ACC112 (cell line): Measurements from ENCODE around the gene TNFAIP2.
"Not testable (repeated sequence)": the region's sequence is repeated elsewhere in the genome, so short reads cannot be mapped to it uniquely, and the experiment has no call there.

ENCODE experiments used
- H2AFZ ChIP-seq: fragments of 200-600 bp; sonication (generic); one replicate; pipeline ENCODE4 v1.6.0; 2017; ENCODE audit warnings: antibody characterized with exemption, low read length; ENCODE audit not compliant: unreplicated experiment
- H3K27ac ChIP-seq: fragments of 200-600 bp; sonication (generic); 2 replicates; pipeline ENCODE4 v1.5.1; 2014; ENCODE audit warnings: low read depth, mild to moderate bottlenecking, antibody characterized with exemption, low read length, moderate library complexity
- H3K27me3 ChIP-seq: fragments of 200-600 bp; sonication (generic); 2 replicates; pipeline ENCODE4 v1.6.1; 2014; ENCODE audit warnings: mild to moderate bottlenecking, antibody characterized with exemption, low read length, moderate library complexity, mixed read lengths; ENCODE audit not compliant: insufficient read depth
- H3K36me3 ChIP-seq: fragments of 200-600 bp; sonication (generic); 2 replicates; pipeline ENCODE4 v1.6.1; 2016; ENCODE audit warnings: mild to moderate bottlenecking, antibody characterized with exemption, low read length, moderate library complexity, mixed read lengths; ENCODE audit not compliant: insufficient read depth
- H3K4me1 ChIP-seq: fragments of 200-600 bp; sonication (generic); one replicate; pipeline ENCODE4 v1.6.1; 2016; ENCODE audit warnings: low read length, mixed read lengths; ENCODE audit not compliant: insufficient read depth, unreplicated experiment, control insufficient read depth
- H3K4me3 ChIP-seq: fragments of 200-600 bp; sonication (generic); 2 replicates; pipeline ENCODE4 v1.5.1; 2014; ENCODE audit warnings: mild to moderate bottlenecking, low read depth, low read length
- H3K79me2 ChIP-seq: fragments of 200-600 bp; sonication (generic); one replicate; pipeline ENCODE4 v1.6.0; 2016; ENCODE audit warnings: low read length; ENCODE audit not compliant: control insufficient read depth, unreplicated experiment, insufficient read depth

Gene TNFAIP2

GRCh38 chr14:103110681-103111231 is 12.5 kb upstream of the TNFAIP2 start:
- H3K79me2 ChIP-seq, result no peaks in the 10 kb centered on the region
- H3K27ac ChIP-seq, result peak overlapping the region; percentile 41; the same call in 1 of the 2 replicates
- 0 out of 2 replicates have a peak overlapping the region, but pooled peaks have one; percentile 48 for H3K4me3 ChIP-seq
- peaks cover 38% of the 10 kb centered on the region for H3K4me1 ChIP-seq
- H3K27me3 ChIP-seq, result no peaks in the 10 kb centered on the region
- no peaks in the 10 kb centered on the region for H3K36me3 ChIP-seq
- H2AFZ ChIP-seq, result no peak overlapping the region

DNA sequence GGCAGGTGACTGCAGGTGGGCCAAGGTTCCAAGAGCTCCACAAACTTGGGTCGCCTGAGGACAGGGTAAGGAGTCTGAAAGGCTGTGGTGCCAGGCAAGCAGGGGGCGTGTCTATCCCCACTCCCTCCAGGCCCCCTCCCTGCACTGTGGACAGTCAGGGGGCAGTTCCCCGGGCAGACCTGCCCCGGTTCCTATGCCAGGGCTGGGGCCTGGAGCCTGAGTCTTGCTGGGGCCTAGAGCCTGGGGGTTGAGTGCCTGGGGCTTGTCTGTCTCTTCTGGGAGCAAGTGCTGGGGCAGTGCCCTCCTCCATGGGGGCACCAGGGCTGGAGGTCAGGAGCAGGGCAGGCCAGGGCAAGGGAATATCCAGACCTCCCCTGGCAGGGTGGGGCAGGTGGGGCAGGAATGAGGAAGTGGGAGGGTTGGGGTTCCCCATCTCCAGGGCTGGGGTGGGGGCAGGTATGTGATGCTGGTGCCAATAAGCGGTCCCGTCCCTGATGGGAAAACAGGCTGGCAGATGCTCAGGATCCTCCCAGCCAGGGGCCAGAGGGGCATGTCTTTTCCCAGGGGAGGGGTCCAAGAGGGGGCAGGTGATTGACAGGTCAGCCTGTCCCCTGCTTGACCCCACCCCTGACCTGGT is 11.9 kb upstream of the TNFAIP2 start:
- H2AFZ ChIP-seq, result no peak overlapping the region
- H3K4me1 ChIP-seq, result peaks cover 40% of the 10 kb centered on the region
- no peaks in the 10 kb centered on the region for H3K36me3 ChIP-seq
- no peaks in the 10 kb centered on the region for H3K27me3 ChIP-seq
- H3K79me2 ChIP-seq, result no peaks in the 10 kb centered on the region
- no peak overlapping the region for H3K4me3 ChIP-seq
- no peak overlapping the region for H3K27ac ChIP-seq

- no peaks in the 10 kb centered on the region for H3K79me2 ChIP-seq
- H3K27me3 ChIP-seq, result no peaks in the 10 kb centered on the region
- H2AFZ ChIP-seq, result no peak overlapping the region
- no peaks in the 10 kb centered on the region for H3K36me3 ChIP-seq
- H3K27ac ChIP-seq, result no peak overlapping the region
- peaks cover 40% of the 10 kb centered on the region for H3K4me1 ChIP-seq
- no peak overlapping the region for H3K4me3 ChIP-seq
Measured at GRCh38 chr14:103112400-103113243, 10.6 kb upstream of the TNFAIP2 start.

DNA sequence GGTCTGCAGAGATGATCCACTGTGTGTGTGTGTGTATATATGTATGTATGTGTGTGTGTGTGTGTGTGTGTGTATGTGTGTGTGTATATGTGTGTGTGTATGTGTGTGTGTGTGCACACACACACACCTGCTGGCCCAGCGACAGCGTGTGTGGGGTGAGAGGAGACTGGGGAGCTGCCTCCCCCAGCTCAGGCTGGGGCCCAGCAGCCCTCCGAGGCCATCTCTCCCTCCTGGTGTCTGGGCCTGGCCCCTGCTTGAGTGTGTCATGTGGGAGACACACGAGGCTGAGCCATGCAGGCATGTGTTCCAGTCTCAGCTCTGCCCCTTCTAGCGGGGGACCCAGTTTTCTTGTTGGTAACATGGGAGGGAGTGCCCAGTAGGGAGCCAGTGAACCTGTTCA is 10.0 kb upstream of the TNFAIP2 start:
- H3K36me3 ChIP-seq, result no peaks in the 10 kb centered on the region
- H3K4me3 ChIP-seq, result no peak overlapping the region
- H2AFZ ChIP-seq, result no peak overlapping the region
- no peaks in the 10 kb centered on the region for H3K79me2 ChIP-seq
- no peaks in the 10 kb centered on the region for H3K27me3 ChIP-seq
- no peak overlapping the region for H3K27ac ChIP-seq
- H3K4me1 ChIP-seq, result peaks cover 43% of the 10 kb centered on the region

GRCh38 chr14:103113774-103114173 is 9.5 kb upstream of the TNFAIP2 start:
- H3K27me3 ChIP-seq, result no peaks in the 10 kb centered on the region
- no peak overlapping the region for H3K27ac ChIP-seq
- H3K79me2 ChIP-seq, result no peaks in the 10 kb centered on the region
- no peak overlapping the region for H3K4me3 ChIP-seq
- peaks cover 41% of the 10 kb centered on the region for H3K4me1 ChIP-seq
- H2AFZ ChIP-seq, result no peak overlapping the region
- H3K36me3 ChIP-seq, result no peaks in the 10 kb centered on the region

GRCh38 chr14:103115086-103115679 is 8.1 kb upstream of the TNFAIP2 start:
- peaks cover 33% of the 10 kb centered on the region for H3K4me1 ChIP-seq
- H3K27me3 ChIP-seq, H2AFZ ChIP-seq, H3K36me3 ChIP-seq, H3K79me2 ChIP-seq: not testable (repeated sequence)
- peak overlapping the region; percentile 63 for H3K4me3 ChIP-seq
- 0 out of 2 replicates have a peak overlapping the region, but pooled peaks have one; percentile 10 for H3K27ac ChIP-seq

DNA sequence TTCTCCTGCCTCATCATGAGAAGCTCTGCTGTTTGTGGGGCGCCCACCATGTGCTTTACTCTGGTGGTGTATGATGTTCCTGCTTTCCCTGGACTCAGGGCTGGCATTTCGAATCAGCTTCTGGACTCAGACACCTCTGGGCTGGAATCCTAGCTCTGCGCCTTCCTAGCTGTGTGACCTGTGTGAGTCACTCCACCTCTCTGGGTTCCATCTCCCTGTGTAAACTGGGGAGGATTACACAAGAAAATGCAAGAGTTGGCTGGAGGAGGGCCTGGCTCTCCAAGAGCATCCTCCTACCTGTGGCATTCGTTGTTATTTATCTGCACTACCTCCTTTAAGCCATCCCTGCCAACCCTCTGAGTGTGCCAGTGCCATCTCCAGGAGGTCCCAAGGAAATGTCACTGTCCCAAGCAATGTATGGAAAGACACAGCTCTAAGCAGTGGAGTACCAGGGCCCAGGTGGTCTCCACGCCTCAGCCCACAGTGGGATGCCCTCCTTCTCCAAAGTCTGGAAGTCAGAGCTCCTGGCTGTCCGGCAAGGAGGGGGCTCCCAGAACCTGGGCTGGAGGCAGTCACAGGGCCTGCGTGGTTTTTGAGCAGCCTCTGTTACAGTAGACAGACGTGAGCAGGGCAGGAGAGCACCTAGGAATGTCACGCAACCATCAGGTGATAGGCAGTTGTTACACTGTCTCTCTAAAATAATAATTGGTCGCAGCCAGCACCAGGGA is 7.3 kb upstream of the TNFAIP2 start:
- Histone ChIP-seq H3K27ac (no peak overlapping the region), H3K36me3 (no peaks in the 10 kb centered on the region), H3K4me3 (no peak overlapping the region), H3K4me1 (peaks cover 25% of the 10 kb centered on the region), H2AFZ (no peak overlapping the region), H3K79me2 (no peaks in the 10 kb centered on the region), H3K27me3 (no peaks in the 10 kb centered on the region)

DNA sequence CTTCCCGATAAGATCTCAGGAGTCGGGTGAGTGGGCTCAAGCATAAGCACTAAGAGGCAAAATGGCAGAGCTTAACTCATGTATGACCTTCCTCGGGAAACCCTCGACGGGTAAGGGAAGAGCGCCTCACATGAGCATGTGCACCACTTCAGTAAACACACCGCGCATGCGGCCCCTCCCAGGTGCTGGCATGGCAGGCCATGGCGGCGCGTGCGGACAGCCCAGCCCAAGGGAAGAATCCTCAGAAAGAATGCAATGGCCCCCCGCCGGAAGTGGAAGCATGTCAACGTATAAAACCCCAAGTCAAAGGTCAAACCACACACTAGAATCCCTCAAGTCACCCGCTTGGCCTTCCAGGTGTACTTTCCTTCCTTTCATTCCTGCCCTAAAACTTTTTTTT is 6.6 kb upstream of the TNFAIP2 start:
- Histone ChIP-seq H3K4me1 (peaks cover 25% of the 10 kb centered on the region), H3K4me3 (no peak overlapping the region), H3K27ac (no peak overlapping the region), H3K79me2 (no peaks in the 10 kb centered on the region), H3K27me3 (no peaks in the 10 kb centered on the region), H2AFZ (no peak overlapping the region), H3K36me3 (no peaks in the 10 kb centered on the region)

DNA sequence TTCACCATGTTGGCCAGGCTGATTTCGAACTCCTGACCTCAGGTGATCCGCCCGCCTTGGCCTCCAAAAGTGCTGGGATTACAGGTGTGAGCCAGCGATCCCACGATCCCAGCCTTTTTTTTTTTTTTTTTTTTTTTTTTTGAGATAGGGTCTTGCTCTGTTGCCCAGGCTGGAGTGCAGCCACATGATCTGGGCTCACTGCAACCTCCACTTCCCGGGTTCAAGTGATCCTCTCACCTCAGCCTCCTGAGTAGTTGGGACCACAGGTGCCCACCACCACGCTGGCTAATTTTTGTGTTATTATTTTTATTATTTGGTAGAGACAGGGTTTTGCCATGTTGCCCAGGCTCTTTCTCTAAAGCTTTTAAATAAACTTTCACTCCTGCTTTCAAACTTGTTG is 5.8 kb upstream of the TNFAIP2 start:
- not testable (repeated sequence) for H3K79me2 ChIP-seq, H3K36me3 ChIP-seq, H3K27me3 ChIP-seq, H3K4me3 ChIP-seq, H2AFZ ChIP-seq, H3K27ac ChIP-seq
- peaks cover 28% of the 10 kb centered on the region for H3K4me1 ChIP-seq

DNA sequence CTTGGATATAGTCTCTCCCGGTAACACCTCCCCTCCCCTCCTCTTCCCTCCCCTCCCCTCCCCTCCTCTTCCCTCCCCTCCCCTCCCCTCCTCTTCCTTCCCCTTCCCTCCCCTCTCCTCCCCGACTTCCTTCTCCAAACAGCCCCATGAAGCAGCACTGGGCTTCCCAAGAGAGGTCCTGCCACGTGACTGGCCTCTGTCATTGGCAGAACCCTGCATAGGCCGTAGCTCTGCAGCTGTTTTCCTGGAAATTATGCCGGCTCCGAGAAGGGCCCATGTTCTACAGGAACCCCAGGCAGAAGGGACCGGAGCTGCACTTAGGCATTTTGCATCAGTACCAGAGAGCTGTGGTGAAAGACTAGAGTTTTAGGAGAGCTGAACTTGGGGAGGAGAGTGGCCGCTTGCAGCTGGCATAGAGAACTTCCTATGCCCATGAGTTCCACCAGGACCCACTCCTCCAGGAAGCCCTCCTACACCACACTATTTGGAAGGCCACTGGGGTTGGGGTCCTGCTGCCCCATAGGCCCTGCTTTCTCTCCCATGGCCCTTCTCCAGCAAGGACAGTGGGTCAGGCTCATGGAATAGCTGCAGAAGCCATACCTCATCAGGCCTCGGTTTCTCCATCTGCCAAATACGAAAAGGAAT is 5.1 kb upstream of the TNFAIP2 start:
- no peak overlapping the region for H2AFZ ChIP-seq
- no peak overlapping the region for H3K27ac ChIP-seq
- no peak overlapping the region for H3K4me3 ChIP-seq
- H3K27me3 ChIP-seq, result no peaks in the 10 kb centered on the region
- H3K79me2 ChIP-seq, result no peaks in the 10 kb centered on the region
- no peaks in the 10 kb centered on the region for H3K36me3 ChIP-seq
- H3K4me1 ChIP-seq, result peaks cover 34% of the 10 kb centered on the region
